Neural progenitor cell (in vitro differentiated cells): ENCODE results near the gene RPP14. TPM values are rescaled to one million over a fixed set of nuclear protein-coding genes. Genes with fewer than 3 reads are reported as not detected.

Experiments used
- DNase-seq: peaks from one replicate; pipeline ENCODE4 v3.0.0-alpha.2; 2016; ENCODE audit warnings: low spot score
- H2AFZ ChIP-seq: fragments of 200-600 bp; sonication (generic); replicated peaks from 2 replicates; pipeline ENCODE4 v1.6.1; 2016; ENCODE audit warnings: antibody characterized with exemption
- H3F3A ChIP-seq: fragments of 200-600 bp; sonication (generic); 2 replicates; pipeline ENCODE4 v1.6.1; 2016; ENCODE audit warnings: antibody characterized with exemption, low read depth
- H3K27ac ChIP-seq: fragments of 200-600 bp; sonication (generic); 2 replicates; pipeline ENCODE4 v1.5.1; 2016; ENCODE audit warnings: mild to moderate bottlenecking
- H3K27me3 ChIP-seq: fragments of 200-600 bp; sonication (generic); 2 replicates; pipeline ENCODE4 v1.6.1; 2016; ENCODE audit warnings: mild to moderate bottlenecking, moderate library complexity
- H3K36me3 ChIP-seq: fragments of 200-600 bp; sonication (generic); 2 replicates; pipeline ENCODE4 v1.5.1; 2016
- H3K4me1 ChIP-seq: fragments of 200-600 bp; sonication (generic); 2 replicates; pipeline ENCODE4 v1.6.1; 2016; ENCODE audit warnings: mixed run types
- H3K4me2 ChIP-seq: fragments of 200-600 bp; sonication (generic); 2 replicates; pipeline ENCODE4 v1.6.1; 2016
- H3K4me3 ChIP-seq: fragments of 200-600 bp; sonication (generic); 2 replicates; pipeline ENCODE4 v1.5.1; 2016
- H3K79me2 ChIP-seq: fragments of 200-600 bp; sonication (generic); 2 replicates; pipeline ENCODE4 v1.6.1; 2016; ENCODE audit warnings: low read depth
- H3K9ac ChIP-seq: fragments of 200-600 bp; sonication (generic); 2 replicates; pipeline ENCODE4 v1.6.1; 2016
- H3K9me3 ChIP-seq: fragments of 200-600 bp; sonication (generic); 2 replicates; pipeline ENCODE4 v1.5.1; 2016; ENCODE audit warnings: low read depth
- H4K20me1 ChIP-seq: fragments of 200-600 bp; sonication (generic); 2 replicates; pipeline ENCODE4 v1.6.1; 2016; ENCODE audit warnings: low read depth
- H3K27ac Mint-ChIP-seq: 3 replicates; pipeline ENCODE4 v1.8.0; 2021; ENCODE audit warnings: mixed read lengths
- H3K27me3 Mint-ChIP-seq: 2 replicates; pipeline ENCODE4 v1.8.0; 2022; ENCODE audit warnings: low read depth, mild to moderate bottlenecking, inconsistent platforms, moderate library complexity, mixed read lengths; ENCODE audit not compliant: insufficient read depth
- H3K36me3 Mint-ChIP-seq: 3 replicates; pipeline ENCODE4 v1.8.0; 2021; ENCODE audit warnings: mixed read lengths
- H3K4me1 Mint-ChIP-seq: 3 replicates; pipeline ENCODE4 v1.8.0; 2021; ENCODE audit warnings: mixed read lengths
- H3K4me3 Mint-ChIP-seq: 3 replicates; pipeline ENCODE4 v1.8.0; 2021; ENCODE audit warnings: mild to moderate bottlenecking, moderate library complexity, mixed read lengths
- H3K9me3 Mint-ChIP-seq: 3 replicates; pipeline ENCODE4 v1.8.0; 2020; ENCODE audit warnings: mixed read lengths
- CTCF ChIP-seq: fragments of 200-600 bp; sonication (generic); IDR thresholded peaks from 2 replicates; pipeline ENCODE4 v1.5.1; 2017; ENCODE audit warnings: antibody characterized with exemption, mild to moderate bottlenecking
- EZH2 ChIP-seq: fragments of 200-600 bp; sonication (generic); IDR thresholded peaks from 2 replicates; pipeline ENCODE4 v1.6.1; 2017; ENCODE audit warnings: antibody characterized with exemption, mild to moderate bottlenecking, moderate library complexity
- EZH2phosphoT487 ChIP-seq: fragments of 200-600 bp; sonication (generic); IDR thresholded peaks from 2 replicates; pipeline ENCODE4 v1.6.1; 2017; ENCODE audit warnings: antibody characterized with exemption
- total RNA-seq: library from RNA; depleted of rRNA; stranded (reverse); fragments of >200 nt; gene quantifications from 2 replicates; pipeline ENCODE4 v1.2.3, GENCODE V29; 2015; ENCODE audit warnings: low replicate concordance

RPP14 gene
- total RNA-seq, 1 donor from 2014 or later: 17.8 TPM

- Histone ChIP-seq H3K27me3 (peaks cover 25% of the 10 kb centered on the region), H4K20me1 (no peaks in the 10 kb centered on the region), H3K9me3 (no peaks in the 10 kb centered on the region), H3K4me3 (no peak overlapping the region), H2AFZ (peak overlapping the region; percentile 32), H3K27ac (no peak overlapping the region), H3K79me2 (no peaks in the 10 kb centered on the region), H3K36me3 (no peaks in the 10 kb centered on the region), H3K4me1 (peaks cover 6% of the 10 kb centered on the region), H3K9ac (no peak overlapping the region), H3F3A (no peaks in the 10 kb centered on the region), H3K4me2 (no peak overlapping the region)
- H3K27ac Mint-ChIP-seq: no peak overlapping the region
- peak; percentile 50 for DNase-seq
- no peak overlapping the region for H3K4me3 Mint-ChIP-seq
- TF ChIP-seq CTCF (peak; percentile 89), EZH2phosphoT487 (no peak)
- no peaks in the 10 kb centered on the region for H3K9me3 Mint-ChIP-seq
- peaks cover 10% of the 10 kb centered on the region for H3K27me3 Mint-ChIP-seq
- H3K4me1 Mint-ChIP-seq: peaks cover 3% of the 10 kb centered on the region
- H3K36me3 Mint-ChIP-seq: no peaks in the 10 kb centered on the region
Measured at GRCh38 chr3:58299839-58300516, 6.1 kb upstream of the RPP14 start.

GRCh38 chr3:58307639-58308215 is 1.7 kb downstream of the RPP14 start:
- Mint-ChIP-seq H3K4me3 (peak overlapping the region; percentile 98), H3K27me3 (peaks cover 4% of the 10 kb centered on the region), H3K9me3 (no peaks in the 10 kb centered on the region), H3K4me1 (peaks cover 19% of the 10 kb centered on the region), H3K36me3 (peaks cover 14% of the 10 kb centered on the region), H3K27ac (no peak overlapping the region)
- H3K9me3 ChIP-seq: no peaks in the 10 kb centered on the region
- H3K36me3 ChIP-seq: peaks cover 4% of the 10 kb centered on the region
- H3K4me2 ChIP-seq: peak overlapping the region; percentile 83
- peak; percentile 54 for DNase-seq
- no peaks in the 10 kb centered on the region for H3F3A ChIP-seq
- H3K27me3 ChIP-seq: peaks cover 6% of the 10 kb centered on the region
- peaks cover 7% of the 10 kb centered on the region for H3K4me1 ChIP-seq
- no peak overlapping the region for H3K27ac ChIP-seq
- peaks cover 57% of the 10 kb centered on the region for H3K79me2 ChIP-seq
- peak overlapping the region; percentile 72 for H3K9ac ChIP-seq
- TF ChIP-seq CTCF (peak; percentile 76), EZH2 (no peak)
- peak overlapping the region; percentile 78 for H3K4me3 ChIP-seq
- peaks cover 38% of the 10 kb centered on the region for H4K20me1 ChIP-seq
- H2AFZ ChIP-seq: no peak overlapping the region

- Histone ChIP-seq H3K4me1 (peaks cover 7% of the 10 kb centered on the region), H3K9me3 (no peaks in the 10 kb centered on the region), H3K36me3 (peaks cover 4% of the 10 kb centered on the region), H4K20me1 (peaks cover 38% of the 10 kb centered on the region), H3K27ac (no peak overlapping the region), H3K79me2 (peaks cover 63% of the 10 kb centered on the region), H3K4me2 (no peak overlapping the region), H3F3A (no peaks in the 10 kb centered on the region), H3K27me3 (no peaks in the 10 kb centered on the region), H3K4me3 (no peak overlapping the region), H2AFZ (no peak overlapping the region), H3K9ac (no peak overlapping the region)
- H3K27me3 Mint-ChIP-seq: peaks cover 2% of the 10 kb centered on the region
- H3K27ac Mint-ChIP-seq: no peak overlapping the region
- DNase-seq: no peak
- peaks cover 19% of the 10 kb centered on the region for H3K4me1 Mint-ChIP-seq
- peak overlapping the region; percentile 5 for H3K4me3 Mint-ChIP-seq
- H3K9me3 Mint-ChIP-seq: no peaks in the 10 kb centered on the region
- peaks cover 19% of the 10 kb centered on the region for H3K36me3 Mint-ChIP-seq
- TF ChIP-seq EZH2phosphoT487 (no peak), CTCF (no peak), EZH2 (no peak)
Measured at GRCh38 chr3:58308728-58309127, 2.7 kb downstream of the RPP14 start.
